Sigmoid colon (tissue), 7 donors: ENCODE measurements around the gene ATF1. TPM values are rescaled to one million over a fixed set of nuclear protein-coding genes. Genes with fewer than 3 reads are reported as not detected.
"Not testable (repeated sequence)": the region's sequence is repeated elsewhere in the genome, so short reads cannot be mapped to it uniquely, and the experiment has no call there.

Experiments used
- DNase-seq: peaks from one replicate; pipeline ENCODE4 v3.0.0-alpha.2; 2019
- H3K27ac ChIP-seq, 4 donors: fragments of 200-600 bp; sonication (generic); one replicate each; pipeline ENCODE4 v1.5.1; 2016 to 2019; ENCODE audit warnings: mild to moderate bottlenecking in 1 of 4
- H3K27me3 ChIP-seq, 3 donors: fragments of 200-600 bp; sonication (generic); one replicate each; pipeline ENCODE4 v1.5.1; 2019; ENCODE audit warnings: mild to moderate bottlenecking in 1 of 3
- H3K36me3 ChIP-seq, 4 donors: fragments of 200-600 bp; sonication (generic); one replicate each; pipeline ENCODE4 v1.5.1; 2016 to 2019
- H3K4me1 ChIP-seq, 4 donors: fragments of 200-600 bp; sonication (generic); one replicate each; pipeline ENCODE4 v1.5.1; 2017 to 2019
- H3K4me3 ChIP-seq, 4 donors: fragments of 200-600 bp; sonication (generic); one replicate each; pipeline ENCODE4 v1.5.1; 2017 to 2019; ENCODE audit warnings: mild to moderate bottlenecking in 2 of 4, moderate library complexity in 1 of 4
- H3K9me3 ChIP-seq, 4 donors: fragments of 200-600 bp in 3 of 4; sonication (generic) in 3 of 4; one replicate each; pipeline versions ENCODE4 v1.5.1 to v1.6.1; 2013 to 2019
- EP300 ChIP-seq, 4 donors: sonication (generic); formaldehyde crosslinking; IDR thresholded peaks; one replicate each; pipeline ENCODE4 v1.6.1; 2017; ENCODE audit warnings: antibody characterized with exemption in 4 of 4
- POLR2A ChIP-seq, 2 donors: fragments of 450-650 bp; IDR thresholded peaks; one replicate each; pipeline ENCODE4 v1.6.1; 2016; ENCODE audit warnings: antibody characterized with exemption in 2 of 2, mild to moderate bottlenecking in 2 of 2, moderate library complexity in 2 of 2
- POLR2AphosphoS5 ChIP-seq, 4 donors: sonication (generic); formaldehyde crosslinking; IDR thresholded peaks; one replicate each; pipeline ENCODE4 v1.6.1; 2017; ENCODE audit warnings: antibody characterized with exemption in 4 of 4
- WGBS, 2 donors: extraction: QIAGEN DNeasy Blood & Tissue Kit; methylation state at CpG; one replicate each; pipeline ENCODE4 v1.1.7; 2013; 5-methylcytosine and 5-hydroxymethylcytosine counted together
- intact Hi-C: fragments of 100-400 bp; cut with DNase I; formaldehyde crosslinking; loops from one replicate; pipeline ENCODE4 v1.15.1; 2023
- polyA plus RNA-seq, 3 donors: library from polyadenylated mRNA; stranded (reverse); fragments of 200-250 nt; gene quantifications; one replicate each; pipeline ENCODE4 v1.2.3, GENCODE V29; 2013
- small RNA-seq, 3 donors: library from RNA; depleted of rRNA; stranded (forward); fragments of <200 nt; gene quantifications; one replicate each; pipeline ENCODE3, GENCODE V24; 2016
- total RNA-seq, 4 donors: library from RNA; depleted of rRNA; stranded (reverse); fragments of >200 nt; gene quantifications; one replicate each; pipeline ENCODE4 v1.1.0, GENCODE V29; 2016
- TF ChIP-seq, protein P1 (sequence below), 4 experiments: fragments of 450-650 bp in 3 of 4; fragments of 200-600 bp in 1 of 4; IDR thresholded peaks; one replicate each; pipeline ENCODE4 v1.5.1; 2016 to 2019; ENCODE audit warnings: antibody characterized with exemption in 4 of 4, mild to moderate bottlenecking in 3 of 4, moderate library complexity in 2 of 4
- donor health status: healthy with polysubstance abuse.
- donor health status: Bipolar disorder and iron deficiency.
- donor health status: healthy.

Gene ATF1
- total and polyA plus RNA-seq, 7 donors: 12.6 to 27.6 (median 22.8) TPM

DNA sequence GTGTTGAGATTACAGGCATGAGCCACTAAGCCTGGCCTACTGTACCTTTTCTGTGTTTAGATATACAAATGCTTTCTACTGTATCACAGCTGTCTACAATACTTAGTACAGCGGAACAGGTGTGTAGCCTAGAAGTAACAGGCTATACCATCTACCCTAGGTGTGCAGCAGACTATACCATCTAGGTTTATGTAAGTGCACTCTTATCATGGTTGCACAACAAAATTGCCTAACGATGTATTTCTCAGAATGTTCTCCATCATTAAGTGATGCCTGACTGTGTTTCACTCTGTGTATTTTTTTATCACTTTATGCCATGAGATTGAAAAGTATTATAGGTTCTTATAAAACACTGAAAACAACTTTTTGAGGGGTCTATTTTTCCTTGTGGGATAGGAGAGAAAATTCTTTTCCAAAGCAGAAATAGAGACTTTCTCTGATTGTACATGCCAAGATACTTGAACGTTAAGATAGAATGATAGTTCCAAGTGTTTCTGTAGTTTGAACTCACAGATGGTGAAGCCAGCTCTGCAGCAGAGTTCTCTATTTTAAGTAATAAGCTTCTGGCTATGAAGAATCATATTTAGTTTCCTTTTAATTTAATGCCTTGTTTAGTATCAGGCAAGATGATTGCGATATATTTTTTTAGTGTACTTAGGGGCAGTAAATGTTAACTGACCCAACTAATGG, 95.9 kb downstream of the ATF1 start:
- TF ChIP-seq, protein P1, sequence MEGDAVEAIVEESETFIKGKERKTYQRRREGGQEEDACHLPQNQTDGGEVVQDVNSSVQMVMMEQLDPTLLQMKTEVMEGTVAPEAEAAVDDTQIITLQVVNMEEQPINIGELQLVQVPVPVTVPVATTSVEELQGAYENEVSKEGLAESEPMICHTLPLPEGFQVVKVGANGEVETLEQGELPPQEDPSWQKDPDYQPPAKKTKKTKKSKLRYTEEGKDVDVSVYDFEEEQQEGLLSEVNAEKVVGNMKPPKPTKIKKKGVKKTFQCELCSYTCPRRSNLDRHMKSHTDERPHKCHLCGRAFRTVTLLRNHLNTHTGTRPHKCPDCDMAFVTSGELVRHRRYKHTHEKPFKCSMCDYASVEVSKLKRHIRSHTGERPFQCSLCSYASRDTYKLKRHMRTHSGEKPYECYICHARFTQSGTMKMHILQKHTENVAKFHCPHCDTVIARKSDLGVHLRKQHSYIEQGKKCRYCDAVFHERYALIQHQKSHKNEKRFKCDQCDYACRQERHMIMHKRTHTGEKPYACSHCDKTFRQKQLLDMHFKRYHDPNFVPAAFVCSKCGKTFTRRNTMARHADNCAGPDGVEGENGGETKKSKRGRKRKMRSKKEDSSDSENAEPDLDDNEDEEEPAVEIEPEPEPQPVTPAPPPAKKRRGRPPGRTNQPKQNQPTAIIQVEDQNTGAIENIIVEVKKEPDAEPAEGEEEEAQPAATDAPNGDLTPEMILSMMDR (IDR thresholded peaks at IDR 0.05): no peak
- TF ChIP-seq POLR2A (IDR thresholded peaks at IDR 0.05) (no peak), POLR2AphosphoS5 (IDR thresholded peaks at IDR 0.05) (no peak), EP300 (IDR thresholded peaks at IDR 0.05) (no peak)
- no peak overlapping the region for H3K27ac ChIP-seq
- no peaks in the 10 kb centered on the region for H3K36me3 ChIP-seq
- no peak for DNase-seq
- no peaks in the 10 kb centered on the region for H3K9me3 ChIP-seq
- no peaks in the 10 kb centered on the region for H3K27me3 ChIP-seq
- intact Hi-C loops: no loop called here
- no peaks in the 10 kb centered on the region for H3K4me1 ChIP-seq
- H3K4me3 ChIP-seq: no peak overlapping the region
- WGBS, 2 donors: 71 to 81% methylated on average over 4 of the region's 4 CpGs

DNA sequence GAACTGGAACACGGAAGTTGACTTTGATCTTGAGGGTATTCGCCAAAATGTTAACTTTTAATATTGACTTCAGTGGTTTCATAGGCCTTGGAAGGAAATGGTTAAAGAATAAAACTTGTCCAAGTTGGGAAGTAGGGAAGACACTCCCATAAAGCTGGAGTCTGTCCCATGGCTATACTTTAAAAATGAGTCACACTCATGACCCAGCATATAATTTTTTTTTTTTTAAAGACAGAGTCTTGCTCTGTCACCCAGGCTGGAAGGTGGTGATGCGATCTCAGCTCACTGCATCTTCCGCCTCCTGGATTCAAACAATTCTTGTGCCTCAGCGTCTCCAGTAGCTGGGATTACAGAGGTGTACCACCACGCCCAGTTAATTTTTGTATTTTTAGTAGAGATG, 98.4 kb downstream of the ATF1 start:
- TF ChIP-seq POLR2AphosphoS5 (IDR thresholded peaks at IDR 0.05): no peak
- TF ChIP-seq, protein P1 (IDR thresholded peaks at IDR 0.05): no peak
- no peak for TF ChIP-seq EP300 (IDR thresholded peaks at IDR 0.05)
- TF ChIP-seq POLR2A (IDR thresholded peaks at IDR 0.05): no peak
- 94 to 95% methylated on average over 6 of the region's 6 CpGs for WGBS, 2 donors
- Histone ChIP-seq H3K27ac (no peak overlapping the region), H3K9me3 (no peaks in the 10 kb centered on the region), H3K27me3 (no peaks in the 10 kb centered on the region), H3K36me3 (no peaks in the 10 kb centered on the region), H3K4me3 (no peak overlapping the region), H3K4me1 (no peaks in the 10 kb centered on the region)
- no peak for DNase-seq
- intact Hi-C loops: no loop called here

DNA sequence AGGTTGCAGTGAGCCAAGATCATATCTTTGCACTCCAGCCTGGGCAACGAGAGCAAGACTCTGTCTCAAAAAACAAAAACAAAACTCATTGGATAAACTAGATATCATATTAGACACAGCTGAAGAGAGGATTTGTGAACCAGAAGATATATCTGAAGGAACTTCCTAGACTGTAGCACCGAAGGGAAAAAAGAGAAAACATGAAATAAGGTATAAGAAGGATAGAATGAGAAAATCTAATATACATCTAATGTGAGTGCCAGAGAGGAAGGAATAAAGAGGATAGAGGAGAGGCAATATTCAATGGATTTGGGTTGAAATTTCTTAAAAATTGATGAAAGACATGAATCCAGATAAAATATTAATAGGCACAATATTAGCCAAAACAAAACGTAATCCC, 101.4 kb downstream of the ATF1 start:
- 88 to 92% methylated on average over 3 of the region's 3 CpGs for WGBS, 2 donors
- H3K4me3 ChIP-seq: no peak overlapping the region
- no peaks in the 10 kb centered on the region for H3K9me3 ChIP-seq
- H3K36me3 ChIP-seq: no peaks in the 10 kb centered on the region
- no peak overlapping the region for H3K27ac ChIP-seq
- TF ChIP-seq, protein P1 (IDR thresholded peaks at IDR 0.05): no peak
- TF ChIP-seq POLR2AphosphoS5 (IDR thresholded peaks at IDR 0.05): no peak
- TF ChIP-seq POLR2A (IDR thresholded peaks at IDR 0.05): no peak
- TF ChIP-seq EP300 (IDR thresholded peaks at IDR 0.05): no peak
- no peaks in the 10 kb centered on the region for H3K27me3 ChIP-seq
- H3K4me1 ChIP-seq: no peaks in the 10 kb centered on the region
- DNase-seq: no peak
- intact Hi-C loops: no loop called here

DNA sequence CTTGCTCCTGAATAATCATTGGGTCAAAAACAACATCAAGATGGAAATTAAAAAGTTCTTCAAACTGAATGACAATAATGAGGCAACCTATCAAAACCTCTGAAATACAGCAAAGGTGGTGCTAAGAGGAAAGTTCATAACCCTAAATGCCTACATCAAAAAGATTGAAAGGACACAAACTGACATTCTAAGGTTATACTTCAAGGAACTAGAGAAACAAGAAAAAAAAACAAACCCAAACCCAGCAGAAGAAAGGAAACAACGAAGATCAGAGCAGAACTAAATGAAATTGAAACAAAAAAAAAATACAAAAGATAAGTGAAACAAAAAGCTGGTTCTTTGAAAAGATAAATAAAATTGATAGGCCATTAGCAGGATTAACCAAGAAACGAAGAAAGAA, 105.0 kb downstream of the ATF1 start:
- H3K4me1 ChIP-seq, H3K27ac ChIP-seq, H3K36me3 ChIP-seq, intact Hi-C loops, H3K27me3 ChIP-seq, H3K4me3 ChIP-seq, H3K9me3 ChIP-seq, DNase-seq: not testable (repeated sequence)
- WGBS, 2 donors: 48 to 53% methylated on average over 2 of the region's 2 CpGs

Small RNA genes within 50 kb of the gene (small RNA-seq; reads per million reads assigned to genes)
- 0 reads per million in 3 donors for gene AC013244.2
- 0 reads per million in 3 donors for gene RF00019
- 0 reads per million in 3 donors for gene RN7SL519P

Other genes with a start within 250 kb of the ATF1 start
- gene TMPRSS12, start 78.8 kb downstream of the ATF1 start, total RNA-seq: not detected
- gene TMPRSS12, start 78.8 kb downstream of the ATF1 start, polyA plus RNA-seq: not detected
- not detected for gene HIGD1C, start 188.4 kb downstream of the ATF1 start, total RNA-seq
- not detected for gene HIGD1C, start 188.4 kb downstream of the ATF1 start, polyA plus RNA-seq